ENCODE results near the gene HDAC4.

The HDAC4 gene

GRCh38 chr2:239396881-239397681 is 3.7 kb downstream of the HDAC4 start:
- no peak for DNase-seq

- DNase-seq, result no peak
Measured at GRCh38 chr2:239395524-239395923, 5.3 kb downstream of the HDAC4 start.

GRCh38 chr2:239394978-239395377 is 5.8 kb downstream of the HDAC4 start:
- DNase-seq, result no peak

GRCh38 chr2:239394346-239394945 is 6.4 kb downstream of the HDAC4 start:
- DNase-seq, result no peak

- no peak for DNase-seq
Measured at GRCh38 chr2:239393941-239394340, 6.9 kb downstream of the HDAC4 start.

- DNase-seq, result no peak
Measured at GRCh38 chr2:239393388-239393940, 7.4 kb downstream of the HDAC4 start.

GRCh38 chr2:239392688-239393387 is 8.0 kb downstream of the HDAC4 start:
- DNase-seq, result no peak

GRCh38 chr2:239392072-239392357 is 8.8 kb downstream of the HDAC4 start:
- DNase-seq, result no peak

GRCh38 chr2:239391286-239392071 is 9.3 kb downstream of the HDAC4 start:
- DNase-seq, result no peak

- no peak for DNase-seq
Measured at GRCh38 chr2:239390546-239391285, 10.1 kb downstream of the HDAC4 start.

- DNase-seq, result no peak
Measured at GRCh38 chr2:239389414-239390329, 11.1 kb downstream of the HDAC4 start.

GRCh38 chr2:239388236-239389151 is 12.3 kb downstream of the HDAC4 start:
- no peak for DNase-seq

GRCh38 chr2:239387811-239388210 is 13.0 kb downstream of the HDAC4 start:
- DNase-seq, result no peak

- no peak for DNase-seq
Measured at GRCh38 chr2:239386872-239387445, 13.9 kb downstream of the HDAC4 start.

- DNase-seq, result no peak
Measured at GRCh38 chr2:239386001-239386670, 14.7 kb downstream of the HDAC4 start.

- no peak for DNase-seq
Measured at GRCh38 chr2:239385096-239386000, 15.5 kb downstream of the HDAC4 start.

- DNase-seq, result no peak
Measured at GRCh38 chr2:239383759-239384156, 17.1 kb downstream of the HDAC4 start.

All from amniotic stem cell (primary cell).